ENCODE measurements around the gene CEP19. TPM values are rescaled to one million over a fixed set of nuclear protein-coding genes. Genes with fewer than 3 reads are reported as not detected.

CEP19 gene
- total and polyA plus RNA-seq, 2 experiments from 2014 or later, result 4.5 to 5.6 TPM

- H3K27ac ChIP-seq, result no peak overlapping the region
- TF ChIP-seq EZH2phosphoT487 (IDR thresholded peaks at IDR 0.05; ENCODE audit: insufficient read depth, low read depth) (no peak), EZH2 (IDR thresholded peaks at IDR 0.05; ENCODE audit: insufficient read depth, poor library complexity, severe bottlenecking) (no peak)
- in situ Hi-C loops (cut with MboI), result no loop called here
- no peaks in the 10 kb centered on the region for H3K9me2 ChIP-seq (ENCODE audit: insufficient read depth)
- H3K4me2 ChIP-seq (ENCODE audit: unreplicated experiment), result peak overlapping the region; percentile 8
- peaks cover 11% of the 10 kb centered on the region for H3K4me1 ChIP-seq (ENCODE audit: insufficient read depth)
- H3F3A ChIP-seq (ENCODE audit: insufficient read depth), result peaks cover 14% of the 10 kb centered on the region; the same call in 1 of the 2 replicates
- peak; percentile 82 for DNase-seq
- H3K4me3 ChIP-seq, result no peak overlapping the region
- peak overlapping the region; percentile 45 for H2AFZ ChIP-seq
- no peaks in the 10 kb centered on the region; the same call in 1 of the 2 replicates for H3K27me3 ChIP-seq (replicated peaks; ENCODE audit: insufficient read depth)
- 41 to 44% methylated on average over 23 of the region's 23 CpGs for WGBS, 2 experiments (ENCODE audit: low coverage in 1 of 2, low lambda C conversion rate in 2 of 2, missing lambda C conversion rate in 2 of 2)
- no peaks in the 10 kb centered on the region for H3K79me2 ChIP-seq (ENCODE audit: insufficient read depth)
- H3K36me3 ChIP-seq (ENCODE audit: low read depth), result no peaks in the 10 kb centered on the region
- no peaks in the 10 kb centered on the region for H4K20me1 ChIP-seq (ENCODE audit: insufficient read depth)
- H3K9me3 ChIP-seq (ENCODE audit: low read depth), result no peaks in the 10 kb centered on the region
- H3K9ac ChIP-seq, result no peak overlapping the region
Observed at GRCh38 chr3:196666001-196666867, 45.8 kb downstream of the CEP19 start.

DNA sequence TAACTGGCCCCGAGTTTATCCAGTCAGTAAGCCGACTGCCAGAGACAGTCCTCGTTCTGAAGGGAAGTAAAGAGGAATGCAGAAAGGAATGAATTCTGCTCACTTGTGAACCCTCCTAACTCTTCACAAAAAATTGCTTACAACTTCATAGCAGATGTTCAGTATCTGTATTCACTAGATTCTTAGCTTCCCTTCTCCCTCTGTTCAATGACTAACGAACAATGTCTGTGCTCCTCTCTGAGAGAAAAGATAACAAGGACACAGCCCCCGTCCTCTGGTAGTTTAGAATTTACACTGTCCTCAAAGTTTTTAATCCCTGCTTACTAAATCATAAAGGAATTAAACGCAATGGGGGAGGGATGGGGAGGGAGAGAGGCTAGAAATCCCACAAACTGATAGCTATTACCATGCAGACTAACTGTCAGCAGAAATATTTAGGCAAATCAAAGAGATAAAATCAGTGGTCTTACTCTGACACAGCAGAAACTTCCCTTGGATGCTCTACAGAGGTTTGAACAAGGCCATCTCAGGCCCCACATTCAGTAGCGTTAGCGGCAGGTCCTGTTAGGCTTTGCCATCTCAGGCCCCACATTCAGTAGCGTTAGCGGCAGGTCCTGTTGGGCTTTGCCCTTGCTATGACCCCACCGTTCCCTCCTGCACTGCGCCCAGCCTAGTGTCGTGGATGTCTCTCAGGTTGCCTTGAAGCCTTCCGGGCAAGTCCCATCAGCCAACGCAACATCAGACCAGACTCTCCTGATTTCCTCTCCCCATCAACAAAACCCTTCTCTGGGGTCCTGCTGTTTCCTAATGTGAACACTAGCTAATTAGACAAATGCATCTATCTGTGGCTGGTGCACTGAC, 49.1 kb downstream of the CEP19 start:
- in situ Hi-C loops (cut with MboI), result no loop called here
- no peaks in the 10 kb centered on the region for H3K36me3 ChIP-seq (ENCODE audit: low read depth)
- no peak overlapping the region for H3K4me3 ChIP-seq
- H3K9ac ChIP-seq, result no peak overlapping the region
- 60 to 66% methylated on average over 12 to 15 of the region's 15 CpGs for WGBS, 2 experiments (ENCODE audit: low coverage in 1 of 2, low lambda C conversion rate in 2 of 2, missing lambda C conversion rate in 2 of 2)
- H2AFZ ChIP-seq, result no peak overlapping the region; the same call in 1 of the 2 replicates
- H3K27ac ChIP-seq, result no peak overlapping the region
- TF ChIP-seq EZH2phosphoT487 (IDR thresholded peaks at IDR 0.05; ENCODE audit: insufficient read depth, low read depth) (no peak), EZH2 (IDR thresholded peaks at IDR 0.05; ENCODE audit: insufficient read depth, poor library complexity, severe bottlenecking) (no peak)
- H3K4me1 ChIP-seq (ENCODE audit: insufficient read depth), result peaks cover 11% of the 10 kb centered on the region
- H3K79me2 ChIP-seq (ENCODE audit: insufficient read depth), result no peaks in the 10 kb centered on the region
- H3K27me3 ChIP-seq (replicated peaks; ENCODE audit: insufficient read depth), result no peaks in the 10 kb centered on the region
- H3F3A ChIP-seq (ENCODE audit: insufficient read depth), result peaks cover 14% of the 10 kb centered on the region; the same call in 1 of the 2 replicates
- no peaks in the 10 kb centered on the region for H3K9me3 ChIP-seq (ENCODE audit: low read depth)
- H4K20me1 ChIP-seq (ENCODE audit: insufficient read depth), result no peaks in the 10 kb centered on the region
- H3K9me2 ChIP-seq (ENCODE audit: insufficient read depth), result no peaks in the 10 kb centered on the region
- peak; percentile 19 for DNase-seq
- peak overlapping the region; percentile 1 for H3K4me2 ChIP-seq (ENCODE audit: unreplicated experiment)

DNA sequence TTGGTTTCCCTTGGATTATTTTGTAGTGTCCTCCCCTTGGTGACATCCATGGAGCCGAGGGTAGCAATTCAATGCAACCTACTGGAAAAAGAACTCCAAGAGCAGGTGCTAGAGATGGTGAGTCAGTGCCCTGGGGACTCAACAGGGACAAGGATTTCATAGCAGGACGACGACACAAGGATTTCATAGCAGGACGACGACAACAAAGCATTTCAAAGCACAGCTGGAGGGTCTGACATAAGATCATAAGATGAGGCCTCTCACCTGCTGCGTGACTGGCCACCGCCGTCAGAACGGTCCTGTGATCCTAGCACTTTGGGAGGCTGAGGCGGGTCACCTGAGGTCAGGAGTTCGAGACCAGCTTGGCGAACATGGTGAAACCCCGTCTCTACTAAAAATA, 50.0 kb downstream of the CEP19 start:
- Histone ChIP-seq H4K20me1 (ENCODE audit: insufficient read depth) (no peaks in the 10 kb centered on the region), H3K9me2 (ENCODE audit: insufficient read depth) (no peaks in the 10 kb centered on the region), H2AFZ (no peak overlapping the region), H3F3A (ENCODE audit: insufficient read depth) (peaks cover 13% of the 10 kb centered on the region; the same call in 1 of the 2 replicates), H3K4me2 (ENCODE audit: unreplicated experiment) (no peak overlapping the region), H3K9ac (no peak overlapping the region), H3K27ac (no peak overlapping the region), H3K4me1 (ENCODE audit: insufficient read depth) (peaks cover 11% of the 10 kb centered on the region), H3K4me3 (no peak overlapping the region), H3K79me2 (ENCODE audit: insufficient read depth) (no peaks in the 10 kb centered on the region), H3K9me3 (ENCODE audit: low read depth) (no peaks in the 10 kb centered on the region), H3K27me3 (replicated peaks; ENCODE audit: insufficient read depth) (no peaks in the 10 kb centered on the region), H3K36me3 (ENCODE audit: low read depth) (no peaks in the 10 kb centered on the region)
- DNase-seq, result no peak
- in situ Hi-C loops (cut with MboI), result no loop called here
- 83 to 87% methylated on average over 13 of the region's 13 CpGs for WGBS, 2 experiments (ENCODE audit: low coverage in 1 of 2, low lambda C conversion rate in 2 of 2, missing lambda C conversion rate in 2 of 2)
- no peak for TF ChIP-seq EZH2 (IDR thresholded peaks at IDR 0.05; ENCODE audit: insufficient read depth, poor library complexity, severe bottlenecking)
- TF ChIP-seq EZH2phosphoT487 (IDR thresholded peaks at IDR 0.05; ENCODE audit: insufficient read depth, low read depth), result no peak

- Histone ChIP-seq H2AFZ (no peak overlapping the region), H3K27ac (no peak overlapping the region), H3K9ac (no peak overlapping the region), H3K9me2 (ENCODE audit: insufficient read depth) (no peaks in the 10 kb centered on the region), H3K9me3 (ENCODE audit: low read depth) (no peaks in the 10 kb centered on the region), H3K4me3 (no peak overlapping the region), H3K36me3 (ENCODE audit: low read depth) (no peaks in the 10 kb centered on the region), H4K20me1 (ENCODE audit: insufficient read depth) (no peaks in the 10 kb centered on the region), H3K4me2 (ENCODE audit: unreplicated experiment) (no peak overlapping the region), H3F3A (ENCODE audit: insufficient read depth) (peaks cover 7% of the 10 kb centered on the region; the same call in 1 of the 2 replicates), H3K4me1 (ENCODE audit: insufficient read depth) (peaks cover 10% of the 10 kb centered on the region), H3K27me3 (replicated peaks; ENCODE audit: insufficient read depth) (no peaks in the 10 kb centered on the region), H3K79me2 (ENCODE audit: insufficient read depth) (no peaks in the 10 kb centered on the region)
- TF ChIP-seq EZH2 (IDR thresholded peaks at IDR 0.05; ENCODE audit: insufficient read depth, poor library complexity, severe bottlenecking), result no peak
- TF ChIP-seq EZH2phosphoT487 (IDR thresholded peaks at IDR 0.05; ENCODE audit: insufficient read depth, low read depth), result no peak
- WGBS, 2 experiments (ENCODE audit: low coverage in 1 of 2, low lambda C conversion rate in 2 of 2, missing lambda C conversion rate in 2 of 2), result 73 to 75% methylated on average over 16 of the region's 16 CpGs
- in situ Hi-C loops (cut with MboI), result no loop called here
- DNase-seq, result no peak
Observed at GRCh38 chr3:196661400-196661799, 50.6 kb downstream of the CEP19 start.
